ENCODE measurements around the gene C6. TPM values are rescaled to one million over a fixed set of nuclear protein-coding genes. Genes with fewer than 3 reads are reported as not detected.
"Not testable (repeated sequence)": the region's sequence is repeated elsewhere in the genome, so short reads cannot be mapped to it uniquely, and the experiment has no call there.

C6 gene
- total RNA-seq, 1 donor from 2014 or later = not detected

- peak; percentile 64 for DNase-seq (ENCODE audit: low read depth)
- Histone ChIP-seq H3K36me3 (ENCODE audit: control insufficient read depth, insufficient read depth, low read length) (no peaks in the 10 kb centered on the region), H3K27me3 (ENCODE audit: control insufficient read depth, insufficient read depth, low read length) (no peaks in the 10 kb centered on the region), H3K4me3 (ENCODE audit: low read depth, low read length) (no peak overlapping the region)
- TF ChIP-seq CTCF (IDR thresholded peaks at IDR 0.05; ENCODE audit: insufficient read depth, low read length, poor library complexity, severe bottlenecking) = no peak
These were observed 33.0 kb upstream of the C6 start for GRCh38 chr5:41246376-41246775.

- Histone ChIP-seq H3K27me3 (ENCODE audit: control insufficient read depth, insufficient read depth, low read length) (no peaks in the 10 kb centered on the region), H3K36me3 (ENCODE audit: control insufficient read depth, insufficient read depth, low read length) (no peaks in the 10 kb centered on the region), H3K4me3 (ENCODE audit: low read depth, low read length) (no peak overlapping the region)
- DNase-seq (ENCODE audit: low read depth) = no peak
- TF ChIP-seq CTCF (IDR thresholded peaks at IDR 0.05; ENCODE audit: insufficient read depth, low read length, poor library complexity, severe bottlenecking) = no peak
These were observed 30.2 kb upstream of the C6 start for GRCh38 chr5:41243558-41243957.

- Histone ChIP-seq H3K36me3 (ENCODE audit: control insufficient read depth, insufficient read depth, low read length) (no peaks in the 10 kb centered on the region), H3K27me3 (ENCODE audit: control insufficient read depth, insufficient read depth, low read length) (no peaks in the 10 kb centered on the region), H3K4me3 (ENCODE audit: low read depth, low read length) (no peak overlapping the region)
- no peak for TF ChIP-seq CTCF (IDR thresholded peaks at IDR 0.05; ENCODE audit: insufficient read depth, low read length, poor library complexity, severe bottlenecking)
- no peak for DNase-seq (ENCODE audit: low read depth)
These were observed 27.7 kb upstream of the C6 start for GRCh38 chr5:41240985-41241384.

GRCh38 chr5:41240390-41240789 lies 27.1 kb upstream of the C6 start:
- no peak for DNase-seq (ENCODE audit: low read depth)
- Histone ChIP-seq H3K4me3 (ENCODE audit: low read depth, low read length) (no peak overlapping the region), H3K27me3 (ENCODE audit: control insufficient read depth, insufficient read depth, low read length) (no peaks in the 10 kb centered on the region), H3K36me3 (ENCODE audit: control insufficient read depth, insufficient read depth, low read length) (no peaks in the 10 kb centered on the region)
- no peak for TF ChIP-seq CTCF (IDR thresholded peaks at IDR 0.05; ENCODE audit: insufficient read depth, low read length, poor library complexity, severe bottlenecking)

GRCh38 chr5:41234475-41234874 lies 21.1 kb upstream of the C6 start:
- DNase-seq (ENCODE audit: low read depth) = no peak
- no peaks in the 10 kb centered on the region for H3K27me3 ChIP-seq (ENCODE audit: control insufficient read depth, insufficient read depth, low read length)
- H3K36me3 ChIP-seq (ENCODE audit: control insufficient read depth, insufficient read depth, low read length) = no peaks in the 10 kb centered on the region
- H3K4me3 ChIP-seq (ENCODE audit: low read depth, low read length) = no peak overlapping the region
- no peak for TF ChIP-seq CTCF (IDR thresholded peaks at IDR 0.05; ENCODE audit: insufficient read depth, low read length, poor library complexity, severe bottlenecking)

GRCh38 chr5:41232797-41233196 lies 19.5 kb upstream of the C6 start:
- Histone ChIP-seq H3K4me3 (ENCODE audit: low read depth, low read length) (no peak overlapping the region), H3K36me3 (ENCODE audit: control insufficient read depth, insufficient read depth, low read length) (no peaks in the 10 kb centered on the region), H3K27me3 (ENCODE audit: control insufficient read depth, insufficient read depth, low read length) (no peaks in the 10 kb centered on the region)
- no peak for DNase-seq (ENCODE audit: low read depth)
- no peak for TF ChIP-seq CTCF (IDR thresholded peaks at IDR 0.05; ENCODE audit: insufficient read depth, low read length, poor library complexity, severe bottlenecking)

GRCh38 chr5:41230276-41230675 lies 16.9 kb upstream of the C6 start:
- not testable (repeated sequence) for DNase-seq (ENCODE audit: low read depth); H3K36me3 ChIP-seq (ENCODE audit: control insufficient read depth, insufficient read depth, low read length); H3K4me3 ChIP-seq (ENCODE audit: low read depth, low read length); H3K27me3 ChIP-seq (ENCODE audit: control insufficient read depth, insufficient read depth, low read length)

All from kidney epithelial cell (primary cell).